ENCODE measurements around the gene GRM2. TPM values are rescaled to one million over a fixed set of nuclear protein-coding genes. Genes with fewer than 3 reads are reported as not detected.

GRM2 gene
- total RNA-seq, 1 donor from 2014 or later = 0.19 TPM

GRCh38 chr3:51680663-51681230, 26.1 kb upstream of the GRM2 start:
- DNase-seq (ENCODE audit: low spot score, unreplicated experiment) = no peak
- H3K27me3 Mint-ChIP-seq = no peaks in the 10 kb centered on the region
- TF ChIP-seq, protein P1, sequence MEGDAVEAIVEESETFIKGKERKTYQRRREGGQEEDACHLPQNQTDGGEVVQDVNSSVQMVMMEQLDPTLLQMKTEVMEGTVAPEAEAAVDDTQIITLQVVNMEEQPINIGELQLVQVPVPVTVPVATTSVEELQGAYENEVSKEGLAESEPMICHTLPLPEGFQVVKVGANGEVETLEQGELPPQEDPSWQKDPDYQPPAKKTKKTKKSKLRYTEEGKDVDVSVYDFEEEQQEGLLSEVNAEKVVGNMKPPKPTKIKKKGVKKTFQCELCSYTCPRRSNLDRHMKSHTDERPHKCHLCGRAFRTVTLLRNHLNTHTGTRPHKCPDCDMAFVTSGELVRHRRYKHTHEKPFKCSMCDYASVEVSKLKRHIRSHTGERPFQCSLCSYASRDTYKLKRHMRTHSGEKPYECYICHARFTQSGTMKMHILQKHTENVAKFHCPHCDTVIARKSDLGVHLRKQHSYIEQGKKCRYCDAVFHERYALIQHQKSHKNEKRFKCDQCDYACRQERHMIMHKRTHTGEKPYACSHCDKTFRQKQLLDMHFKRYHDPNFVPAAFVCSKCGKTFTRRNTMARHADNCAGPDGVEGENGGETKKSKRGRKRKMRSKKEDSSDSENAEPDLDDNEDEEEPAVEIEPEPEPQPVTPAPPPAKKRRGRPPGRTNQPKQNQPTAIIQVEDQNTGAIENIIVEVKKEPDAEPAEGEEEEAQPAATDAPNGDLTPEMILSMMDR (IDR thresholded peaks at IDR 0.05; ENCODE audit: unreplicated experiment) = no peak
- no peaks in the 10 kb centered on the region for H3K4me1 Mint-ChIP-seq (ENCODE audit: low read depth)
- no peak overlapping the region for H3K27ac Mint-ChIP-seq
- H3K9me3 Mint-ChIP-seq (ENCODE audit: low read depth) = no peaks in the 10 kb centered on the region
- peaks cover 3% of the 10 kb centered on the region for H3K36me3 Mint-ChIP-seq (ENCODE audit: insufficient read depth)
- no peak overlapping the region for H3K4me3 Mint-ChIP-seq (ENCODE audit: low read depth)

GRCh38 chr3:51681453-51681852, 25.4 kb upstream of the GRM2 start:
- H3K27ac Mint-ChIP-seq = no peak overlapping the region
- H3K27me3 Mint-ChIP-seq = no peaks in the 10 kb centered on the region
- H3K9me3 Mint-ChIP-seq (ENCODE audit: low read depth) = no peaks in the 10 kb centered on the region
- H3K4me3 Mint-ChIP-seq (ENCODE audit: low read depth) = no peak overlapping the region
- no peaks in the 10 kb centered on the region for H3K4me1 Mint-ChIP-seq (ENCODE audit: low read depth)
- no peak for DNase-seq (ENCODE audit: low spot score, unreplicated experiment)
- TF ChIP-seq, protein P1 (IDR thresholded peaks at IDR 0.05; ENCODE audit: unreplicated experiment) = no peak
- peaks cover 4% of the 10 kb centered on the region for H3K36me3 Mint-ChIP-seq (ENCODE audit: insufficient read depth)

- no peak overlapping the region for H3K27ac Mint-ChIP-seq
- DNase-seq (ENCODE audit: low spot score, unreplicated experiment) = no peak
- no peaks in the 10 kb centered on the region for H3K9me3 Mint-ChIP-seq (ENCODE audit: low read depth)
- H3K4me1 Mint-ChIP-seq (ENCODE audit: low read depth) = no peaks in the 10 kb centered on the region
- H3K36me3 Mint-ChIP-seq (ENCODE audit: insufficient read depth) = peaks cover 4% of the 10 kb centered on the region
- TF ChIP-seq, protein P1 (IDR thresholded peaks at IDR 0.05; ENCODE audit: unreplicated experiment) = peak; percentile 66
- no peak overlapping the region for H3K4me3 Mint-ChIP-seq (ENCODE audit: low read depth)
- H3K27me3 Mint-ChIP-seq = no peaks in the 10 kb centered on the region
Measured at GRCh38 chr3:51682079-51682478, 24.8 kb upstream of the GRM2 start.

GRCh38 chr3:51682526-51682925, 24.3 kb upstream of the GRM2 start:
- no peak overlapping the region for H3K27ac Mint-ChIP-seq
- TF ChIP-seq, protein P1 (IDR thresholded peaks at IDR 0.05; ENCODE audit: unreplicated experiment) = no peak
- H3K4me3 Mint-ChIP-seq (ENCODE audit: low read depth) = no peak overlapping the region
- H3K4me1 Mint-ChIP-seq (ENCODE audit: low read depth) = no peaks in the 10 kb centered on the region
- H3K27me3 Mint-ChIP-seq = no peaks in the 10 kb centered on the region
- peaks cover 4% of the 10 kb centered on the region for H3K36me3 Mint-ChIP-seq (ENCODE audit: insufficient read depth)
- DNase-seq (ENCODE audit: low spot score, unreplicated experiment) = no peak
- no peaks in the 10 kb centered on the region for H3K9me3 Mint-ChIP-seq (ENCODE audit: low read depth)

DNA sequence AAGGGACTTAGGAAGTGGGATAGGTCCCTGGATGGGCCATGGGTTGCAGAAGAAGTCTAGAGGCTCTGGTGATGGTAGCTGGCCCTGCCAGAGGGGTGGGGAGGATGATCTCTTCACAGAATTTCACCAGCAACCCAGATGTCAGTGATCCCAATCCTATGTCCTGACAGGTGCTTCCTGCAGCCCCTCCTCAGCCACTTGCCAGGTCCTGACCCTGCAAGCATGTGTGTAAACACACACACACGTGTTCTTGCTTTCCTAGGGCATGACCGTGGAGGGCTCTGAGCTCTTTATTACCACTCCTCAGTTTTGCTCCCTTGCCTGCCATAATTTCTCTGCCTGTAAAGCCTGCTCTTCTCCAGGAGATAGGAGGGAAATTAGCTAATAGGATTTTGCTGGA, 23.3 kb upstream of the GRM2 start:
- H3K4me3 Mint-ChIP-seq (ENCODE audit: low read depth) = no peak overlapping the region
- no peaks in the 10 kb centered on the region for H3K27me3 Mint-ChIP-seq
- peaks cover 5% of the 10 kb centered on the region for H3K36me3 Mint-ChIP-seq (ENCODE audit: insufficient read depth)
- DNase-seq (ENCODE audit: low spot score, unreplicated experiment) = no peak
- TF ChIP-seq, protein P1 (IDR thresholded peaks at IDR 0.05; ENCODE audit: unreplicated experiment) = no peak
- H3K27ac Mint-ChIP-seq = no peak overlapping the region
- H3K4me1 Mint-ChIP-seq (ENCODE audit: low read depth) = no peaks in the 10 kb centered on the region
- no peaks in the 10 kb centered on the region for H3K9me3 Mint-ChIP-seq (ENCODE audit: low read depth)

Data from progenitor cell of endocrine pancreas (in vitro differentiated cells).